WERI-Rb-1 (cell line): Measurements from ENCODE around the gene FREM2.

Experiments used
- DNase-seq: peaks from one replicate; pipeline ENCODE4 v3.0.0-alpha.2; 2020
- H3K27ac ChIP-seq: fragments of 250-450 bp; sonication (Bioruptor Pico); 2 replicates; pipeline ENCODE4 v1.5.1; 2020; ENCODE audit warnings: mild to moderate bottlenecking, moderate library complexity
- H3K27me3 ChIP-seq: fragments of 250-450 bp; sonication (Bioruptor Pico); 2 replicates; pipeline ENCODE4 v1.5.1; 2021; ENCODE audit warnings: mild to moderate bottlenecking, low read depth, moderate library complexity; ENCODE audit not compliant: insufficient read depth, severe bottlenecking
- H3K36me3 ChIP-seq: fragments of 250-450 bp; sonication (Bioruptor Pico); 2 replicates; pipeline ENCODE4 v1.5.1; 2020; ENCODE audit warnings: mild to moderate bottlenecking, moderate library complexity
- H3K4me3 ChIP-seq: 2 replicates; pipeline ENCODE4 v1.5.1; 2011; ENCODE audit warnings: low read depth, mild to moderate bottlenecking, control low read depth, low read length
- H3K9me3 ChIP-seq: fragments of 250-450 bp; sonication (Bioruptor Pico); 2 replicates; pipeline ENCODE4 v1.5.1; 2021; ENCODE audit warnings: mild to moderate bottlenecking, moderate library complexity; ENCODE audit not compliant: severe bottlenecking
- TF ChIP-seq, protein P1 (sequence below): IDR thresholded peaks from 2 replicates; pipeline ENCODE4 v1.5.1; 2011; ENCODE audit warnings: low read depth, mild to moderate bottlenecking, control low read depth, inconsistent platforms, low read length

FREM2 gene

GRCh38 chr13:38905081-38905480, 218.2 kb downstream of the FREM2 start:
- Histone ChIP-seq H3K27me3 (no peaks in the 10 kb centered on the region), H3K4me3 (no peak overlapping the region), H3K36me3 (no peaks in the 10 kb centered on the region), H3K9me3 (no peaks in the 10 kb centered on the region), H3K27ac (no peak overlapping the region)
- TF ChIP-seq, protein P1, sequence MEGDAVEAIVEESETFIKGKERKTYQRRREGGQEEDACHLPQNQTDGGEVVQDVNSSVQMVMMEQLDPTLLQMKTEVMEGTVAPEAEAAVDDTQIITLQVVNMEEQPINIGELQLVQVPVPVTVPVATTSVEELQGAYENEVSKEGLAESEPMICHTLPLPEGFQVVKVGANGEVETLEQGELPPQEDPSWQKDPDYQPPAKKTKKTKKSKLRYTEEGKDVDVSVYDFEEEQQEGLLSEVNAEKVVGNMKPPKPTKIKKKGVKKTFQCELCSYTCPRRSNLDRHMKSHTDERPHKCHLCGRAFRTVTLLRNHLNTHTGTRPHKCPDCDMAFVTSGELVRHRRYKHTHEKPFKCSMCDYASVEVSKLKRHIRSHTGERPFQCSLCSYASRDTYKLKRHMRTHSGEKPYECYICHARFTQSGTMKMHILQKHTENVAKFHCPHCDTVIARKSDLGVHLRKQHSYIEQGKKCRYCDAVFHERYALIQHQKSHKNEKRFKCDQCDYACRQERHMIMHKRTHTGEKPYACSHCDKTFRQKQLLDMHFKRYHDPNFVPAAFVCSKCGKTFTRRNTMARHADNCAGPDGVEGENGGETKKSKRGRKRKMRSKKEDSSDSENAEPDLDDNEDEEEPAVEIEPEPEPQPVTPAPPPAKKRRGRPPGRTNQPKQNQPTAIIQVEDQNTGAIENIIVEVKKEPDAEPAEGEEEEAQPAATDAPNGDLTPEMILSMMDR = no peak
- DNase-seq = no peak

DNA sequence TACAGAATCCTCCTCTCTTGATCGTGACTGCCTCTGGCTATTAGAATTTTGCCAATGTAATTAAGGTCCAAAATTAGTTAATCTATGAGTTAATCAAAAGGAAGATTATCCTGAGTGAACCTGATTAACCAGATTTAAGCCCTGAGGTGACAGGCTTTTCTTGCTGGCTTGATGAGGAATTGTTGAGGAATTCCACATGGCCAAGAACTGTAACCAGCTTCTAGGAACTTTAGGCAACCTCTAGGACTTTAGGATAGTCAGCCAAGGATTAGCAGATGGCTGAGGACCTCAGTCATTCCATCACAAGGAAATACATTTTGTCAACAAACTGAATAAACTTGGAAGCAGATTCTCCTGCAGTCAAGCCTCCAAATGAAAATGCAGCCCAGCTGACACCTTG, 219.0 kb downstream of the FREM2 start:
- TF ChIP-seq, protein P1 = no peak
- Histone ChIP-seq H3K27me3 (no peaks in the 10 kb centered on the region), H3K4me3 (no peak overlapping the region), H3K9me3 (no peaks in the 10 kb centered on the region), H3K36me3 (no peaks in the 10 kb centered on the region), H3K27ac (no peak overlapping the region)
- DNase-seq = no peak

DNA sequence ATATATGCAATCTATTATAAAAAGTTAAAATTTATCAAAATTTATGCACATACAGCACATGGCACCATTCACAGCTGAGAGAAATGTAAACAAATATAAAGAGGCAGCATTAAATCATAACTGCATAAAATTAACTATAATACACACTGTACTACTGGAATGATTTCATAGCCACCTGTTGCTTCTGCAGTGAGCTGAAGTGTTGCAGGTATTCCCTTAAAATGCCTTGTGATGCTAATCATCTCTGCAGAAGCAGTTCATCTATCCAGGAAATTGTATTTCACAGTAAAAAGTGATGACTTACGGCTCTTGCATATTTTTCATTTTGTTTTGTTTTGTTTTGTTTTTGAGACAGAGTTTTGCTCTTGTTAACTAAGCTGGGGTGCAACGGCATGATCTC, 221.7 kb downstream of the FREM2 start:
- no peak overlapping the region for H3K4me3 ChIP-seq
- no peak overlapping the region for H3K27ac ChIP-seq
- H3K9me3 ChIP-seq = no peaks in the 10 kb centered on the region
- TF ChIP-seq, protein P1 = no peak
- H3K36me3 ChIP-seq = no peaks in the 10 kb centered on the region
- no peaks in the 10 kb centered on the region for H3K27me3 ChIP-seq
- DNase-seq = no peak

DNA sequence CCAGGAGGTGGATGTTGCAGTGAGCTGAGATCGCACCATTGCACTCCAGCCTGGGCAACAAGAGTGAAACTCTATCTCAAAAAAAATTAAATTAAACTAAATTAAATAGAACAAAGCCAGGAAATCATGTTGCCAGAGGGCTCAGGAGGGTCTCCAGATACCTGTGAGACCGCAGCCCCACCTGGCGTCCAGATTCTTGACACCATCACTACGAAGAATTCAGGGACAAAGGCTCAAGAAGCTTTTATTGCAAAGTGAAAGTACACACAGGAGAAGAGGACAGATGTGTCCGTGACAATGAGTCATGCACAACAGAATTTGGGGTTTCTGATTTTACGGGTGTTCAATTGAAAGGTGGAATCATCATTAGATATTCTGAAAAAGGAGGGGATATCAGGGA, 227.2 kb downstream of the FREM2 start:
- no peak overlapping the region for H3K4me3 ChIP-seq
- no peak for DNase-seq
- TF ChIP-seq, protein P1 = no peak
- H3K27me3 ChIP-seq = no peaks in the 10 kb centered on the region
- H3K9me3 ChIP-seq = no peaks in the 10 kb centered on the region
- no peaks in the 10 kb centered on the region for H3K36me3 ChIP-seq
- no peak overlapping the region for H3K27ac ChIP-seq

DNA sequence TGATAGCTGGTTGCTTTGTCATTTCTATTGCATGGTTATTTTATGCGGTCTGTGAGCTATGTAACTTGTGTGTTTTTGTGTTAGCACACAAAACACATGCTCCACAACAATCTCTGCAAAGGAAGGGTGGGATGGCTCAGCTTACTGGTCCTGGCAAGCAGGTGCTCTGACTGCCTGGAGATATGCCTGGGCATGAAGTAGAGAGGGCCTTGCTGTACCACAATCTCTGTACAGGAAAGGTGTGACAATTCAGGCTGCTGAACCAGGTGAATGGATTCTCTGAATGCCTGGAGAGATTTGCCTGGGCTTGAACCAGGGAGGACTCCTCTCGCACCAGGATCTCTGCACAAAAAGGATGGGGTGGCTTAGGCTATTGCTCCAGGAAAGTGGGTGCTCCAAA, 234.2 kb downstream of the FREM2 start:
- Histone ChIP-seq H3K27me3 (no peaks in the 10 kb centered on the region), H3K9me3 (no peaks in the 10 kb centered on the region), H3K36me3 (no peaks in the 10 kb centered on the region), H3K27ac (no peak overlapping the region), H3K4me3 (no peak overlapping the region)
- DNase-seq = no peak
- TF ChIP-seq, protein P1 = no peak

DNA sequence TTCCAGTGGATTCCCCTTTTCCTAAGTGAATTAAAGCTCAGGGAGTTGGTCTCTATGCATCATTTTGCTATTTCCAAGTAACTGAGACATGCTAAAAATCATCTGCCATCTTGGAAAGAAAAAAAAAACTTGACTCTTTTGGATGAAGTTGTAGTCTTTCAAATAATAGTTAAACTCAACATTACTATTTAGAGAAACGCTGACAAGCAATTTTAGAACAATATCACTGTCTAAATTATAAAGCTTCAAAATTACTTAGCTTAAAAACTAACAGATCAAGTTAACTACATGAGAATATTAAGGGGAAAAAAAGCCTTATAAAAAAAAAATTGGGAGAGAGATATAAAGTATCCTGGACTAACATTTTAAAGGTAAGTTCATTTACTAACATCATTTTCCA, 235.3 kb downstream of the FREM2 start:
- Histone ChIP-seq H3K9me3 (no peaks in the 10 kb centered on the region), H3K4me3 (no peak overlapping the region), H3K27me3 (no peaks in the 10 kb centered on the region), H3K27ac (no peak overlapping the region), H3K36me3 (no peaks in the 10 kb centered on the region)
- TF ChIP-seq, protein P1 = no peak
- DNase-seq = no peak
